ENCODE results near the gene RNASE3.

- TF ChIP-seq POLR2A (IDR thresholded peaks at IDR 0.05) (no peak), CTCF (IDR thresholded peaks at IDR 0.05) (no peak)
These were observed 24.2 kb upstream of the RNASE3 start for GRCh38 chr14:20866963-20867362.

All from uterus (tissue), 2 donors.